K562 (cell line): ENCODE measurements around the gene ZSCAN12. TPM values are rescaled to one million over a fixed set of nuclear protein-coding genes. Genes with fewer than 3 reads are reported as not detected.

Experiments
- BRD9 ChIP-seq: fragments of 450-650 bp; IDR thresholded peaks from 2 replicates; pipeline ENCODE4 v1.6.1; 2018; ENCODE audit warnings: low read depth; ENCODE audit not compliant: partially characterized antibody
- CBFA2T3 ChIP-seq: fragments of 450-650 bp; IDR thresholded peaks from 2 replicates; pipeline ENCODE4 v1.6.1; 2017
- CBX1 ChIP-seq: sonication (generic); IDR thresholded peaks from 2 replicates; pipeline ENCODE4 v1.6.1; 2016; ENCODE audit warnings: antibody characterized with exemption, low read depth, mild to moderate bottlenecking
- CBX5 ChIP-seq: IDR thresholded peaks from 2 replicates; pipeline ENCODE4 v1.6.1; 2014; ENCODE audit warnings: low read depth, borderline replicate concordance
- CREM ChIP-seq: IDR thresholded peaks from 2 replicates; pipeline ENCODE4 v1.6.1; 2014; ENCODE audit warnings: antibody characterized with exemption, low read depth
- EHMT2 ChIP-seq: fragments of 450-650 bp; IDR thresholded peaks from 2 replicates; pipeline ENCODE4 v1.6.1; 2018; ENCODE audit warnings: antibody characterized with exemption
- ETV1 ChIP-seq: fragments of 450-650 bp; conservative IDR thresholded peaks from 2 replicates; pipeline ENCODE4 v1.6.1; 2016; ENCODE audit warnings: missing genetic modification characterization, control low read depth, low read depth, missing compliant biosample characterization
- GTF2A2 ChIP-seq: IDR thresholded peaks from 2 replicates; pipeline ENCODE4 v1.6.1; 2016; ENCODE audit warnings: mild to moderate bottlenecking, missing genetic modification characterization, missing compliant biosample characterization
- GTF2E2 ChIP-seq: fragments of 200-800 bp; sonication (Bioruptor generic); IDR thresholded peaks from 2 replicates; pipeline ENCODE4 v1.6.1; 2016; ENCODE audit warnings: missing genetic modification characterization, missing compliant biosample characterization
- KAT7 ChIP-seq: sonication (generic); formaldehyde crosslinking; IDR thresholded peaks from 2 replicates; pipeline ENCODE4 v1.8.0; 2022; ENCODE audit warnings: missing genetic modification reagents, mild to moderate bottlenecking, borderline replicate concordance
- PHF21A ChIP-seq: fragments of 450-650 bp; IDR thresholded peaks from 2 replicates; pipeline ENCODE4 v1.6.1; 2017; ENCODE audit warnings: low read depth, borderline replicate concordance
- RBM34 ChIP-seq: fragments of 200-400 bp; formaldehyde crosslinking; IDR thresholded peaks from 2 replicates; pipeline ENCODE4 v1.6.1; 2018; ENCODE audit warnings: low read length, borderline replicate concordance; ENCODE audit not compliant: insufficient read depth
- SIRT6 ChIP-seq: IDR thresholded peaks from one replicate; pipeline ENCODE4 v1.6.1; 2012; ENCODE audit warnings: low read depth, mild to moderate bottlenecking, control low read depth, inconsistent platforms, low read length, moderate library complexity
- ZFP36 ChIP-seq: fragments of 150-350 bp; IDR thresholded peaks from 2 replicates; pipeline ENCODE4 v1.6.1; 2018; ENCODE audit warnings: low read length, low read depth; ENCODE audit not compliant: partially characterized antibody
- ZNF175 ChIP-seq: fragments of 200-800 bp; sonication (Bioruptor generic); IDR thresholded peaks from 2 replicates; pipeline ENCODE4 v1.6.1; 2016; ENCODE audit warnings: low read depth, mild to moderate bottlenecking, missing genetic modification characterization, missing compliant biosample characterization
- polyA plus RNA-seq, 8 experiments: library from polyadenylated mRNA; depleted of rRNA in 4 of 8; stranded (reverse) in 5 of 8; unstranded in 3 of 8; fragments of >200 nt; fragmentation: Nextera tagmentation in 2 of 8; fragmentation: Illumina TruSeq in 1 of 8; extraction: Ambion mirVana in 2 of 8; extraction: Trizol in 1 of 8; gene quantifications; 2 replicates each; pipeline versions ENCODE4 v1.2.1 to v1.2.3, GENCODE V29; 2011 to 2014; ENCODE audit warnings: inconsistent platforms in 1 of 8, missing spikeins in 1 of 8
- total RNA-seq, 7 experiments: library from RNA; depleted of rRNA in 6 of 7; stranded (reverse); fragments of >200 nt in 6 of 7; fragmentation: Illumina TruSeq in 2 of 7; extraction: Trizol in 2 of 7; gene quantifications; 2 replicates each; pipeline versions ENCODE4 v1.2.1 to v1.2.3, GENCODE V29; 2011 to 2021; ENCODE audit warnings: low replicate concordance in 1 of 7
- TF ChIP-seq, protein P1 (sequence below): fragments of 250-450 bp; sonication (Bioruptor Pico); IDR thresholded peaks from 2 replicates; pipeline ENCODE4 v1.5.0; 2021
- TF ChIP-seq, protein P2 (sequence below): fragments of 250-450 bp; sonication (Bioruptor Pico); IDR thresholded peaks from 2 replicates; pipeline ENCODE4 v1.4.0; 2020
- TF ChIP-seq, protein P3 (sequence below), 2 experiments: IDR thresholded peaks in 1 of 2; conservative IDR thresholded peaks in 1 of 2; 2 replicates each; pipeline ENCODE4 v1.6.1; 2016; ENCODE audit warnings: low read depth in 2 of 2, mild to moderate bottlenecking in 1 of 2, missing compliant biosample characterization in 1 of 2, missing genetic modification characterization in 1 of 2, moderate library complexity in 1 of 2
- TF ChIP-seq, protein P4 (sequence below): sonication (generic); formaldehyde crosslinking; IDR thresholded peaks from 2 replicates; pipeline ENCODE4 v1.8.0; 2022; ENCODE audit warnings: mild to moderate bottlenecking, low read depth, missing genetic modification reagents
- TF ChIP-seq, protein P5 (sequence below): fragments of 250-450 bp; sonication (Bioruptor Pico); IDR thresholded peaks from 2 replicates; pipeline ENCODE4 v1.5.0; 2020; ENCODE audit warnings: mild to moderate bottlenecking, borderline replicate concordance

Gene ZSCAN12
- total and polyA plus RNA-seq, 9 of the 15 experiments (the other 6 are each of a cell fraction or from before 2014, with no cell fraction given), result 2.5 to 19.6 (median 12.5) TPM

DNA sequence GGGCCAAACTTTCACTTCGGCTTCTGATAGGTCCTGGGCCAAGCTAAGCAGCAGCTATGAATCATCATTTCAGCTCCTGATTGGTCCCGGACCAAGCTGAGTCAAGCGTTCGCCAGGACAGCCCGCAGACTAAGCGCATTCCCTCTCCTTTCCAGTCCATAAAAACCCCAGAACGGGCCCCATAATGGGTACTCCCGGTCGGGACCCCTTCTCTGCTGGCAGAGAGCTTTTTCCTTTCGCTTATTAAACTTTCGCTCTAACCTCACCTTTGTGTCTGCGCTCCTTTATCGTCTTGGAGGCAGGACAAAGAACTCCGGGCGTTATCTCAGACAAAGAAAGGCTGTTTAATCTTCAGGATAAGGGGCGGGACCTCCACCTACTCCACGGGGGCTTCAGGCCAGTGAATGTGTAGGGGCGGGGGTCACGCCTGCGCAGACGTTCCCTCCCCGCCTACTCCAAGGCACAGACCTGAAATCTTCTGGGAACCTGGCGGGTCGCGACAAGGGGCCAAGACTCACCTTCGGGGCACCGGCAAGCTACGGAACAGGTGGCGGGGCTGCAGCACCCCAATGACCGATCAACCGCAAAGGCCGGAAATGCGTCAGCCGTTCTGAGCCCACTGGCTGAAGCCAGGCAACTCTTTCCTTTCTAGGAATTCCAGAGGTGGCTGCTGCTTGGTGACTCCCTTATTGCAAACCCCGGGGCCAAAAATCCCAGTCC is 63.8 kb downstream of the ZSCAN12 start, which contains the start of gene ZSCAN31 (continued):
- TF ChIP-seq ZNF175 (CRISPR knock-in tag) (no peak; the same call in 1 of the 2 replicates), RBM34 (no peak), BRD9 (peak; percentile 52), ETV1 (tag) (peak; percentile 77), GTF2A2 (peak; percentile 70; the same call in 1 of the 2 replicates), ZFP36 (no peak), SIRT6 (peak; percentile 72), CBX5 (no peak), EHMT2 (no peak), PHF21A (peak; percentile 13; the same call in 1 of the 2 replicates), KAT7 (peak; percentile 100), CREM (peak; percentile 84), CBX1 (peak; percentile 57), CBFA2T3 (peak; percentile 48), GTF2E2 (tag) (peak; percentile 99)
- TF ChIP-seq, protein P1, sequence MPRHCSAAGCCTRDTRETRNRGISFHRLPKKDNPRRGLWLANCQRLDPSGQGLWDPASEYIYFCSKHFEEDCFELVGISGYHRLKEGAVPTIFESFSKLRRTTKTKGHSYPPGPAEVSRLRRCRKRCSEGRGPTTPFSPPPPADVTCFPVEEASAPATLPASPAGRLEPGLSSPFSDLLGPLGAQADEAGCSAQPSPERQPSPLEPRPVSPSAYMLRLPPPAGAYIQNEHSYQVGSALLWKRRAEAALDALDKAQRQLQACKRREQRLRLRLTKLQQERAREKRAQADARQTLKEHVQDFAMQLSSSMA, result peak; percentile 37; the same call in 1 of the 2 replicates
- TF ChIP-seq, protein P2, sequence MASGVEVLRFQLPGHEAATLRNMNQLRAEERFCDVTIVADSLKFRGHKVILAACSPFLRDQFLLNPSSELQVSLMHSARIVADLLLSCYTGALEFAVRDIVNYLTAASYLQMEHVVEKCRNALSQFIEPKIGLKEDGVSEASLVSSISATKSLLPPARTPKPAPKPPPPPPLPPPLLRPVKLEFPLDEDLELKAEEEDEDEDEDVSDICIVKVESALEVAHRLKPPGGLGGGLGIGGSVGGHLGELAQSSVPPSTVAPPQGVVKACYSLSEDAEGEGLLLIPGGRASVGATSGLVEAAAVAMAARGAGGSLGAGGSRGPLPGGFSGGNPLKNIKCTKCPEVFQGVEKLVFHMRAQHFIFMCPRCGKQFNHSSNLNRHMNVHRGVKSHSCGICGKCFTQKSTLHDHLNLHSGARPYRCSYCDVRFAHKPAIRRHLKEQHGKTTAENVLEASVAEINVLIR (CRISPR knock-in tag), result peak; percentile 50; the same call in 1 of the 2 replicates
- TF ChIP-seq, protein P3, sequence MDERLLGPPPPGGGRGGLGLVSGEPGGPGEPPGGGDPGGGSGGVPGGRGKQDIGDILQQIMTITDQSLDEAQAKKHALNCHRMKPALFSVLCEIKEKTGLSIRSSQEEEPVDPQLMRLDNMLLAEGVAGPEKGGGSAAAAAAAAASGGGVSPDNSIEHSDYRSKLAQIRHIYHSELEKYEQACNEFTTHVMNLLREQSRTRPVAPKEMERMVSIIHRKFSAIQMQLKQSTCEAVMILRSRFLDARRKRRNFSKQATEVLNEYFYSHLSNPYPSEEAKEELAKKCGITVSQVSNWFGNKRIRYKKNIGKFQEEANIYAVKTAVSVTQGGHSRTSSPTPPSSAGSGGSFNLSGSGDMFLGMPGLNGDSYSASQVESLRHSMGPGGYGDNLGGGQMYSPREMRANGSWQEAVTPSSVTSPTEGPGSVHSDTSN (CRISPR knock-in tag; IDR thresholded peaks at IDR 0.05; ENCODE audit: low read depth), result no peak
- TF ChIP-seq, protein P3 (tag; conservative IDR thresholded peaks at IDR 0.05; ENCODE audit: low read depth), result peak; percentile 56
- TF ChIP-seq, protein P4, sequence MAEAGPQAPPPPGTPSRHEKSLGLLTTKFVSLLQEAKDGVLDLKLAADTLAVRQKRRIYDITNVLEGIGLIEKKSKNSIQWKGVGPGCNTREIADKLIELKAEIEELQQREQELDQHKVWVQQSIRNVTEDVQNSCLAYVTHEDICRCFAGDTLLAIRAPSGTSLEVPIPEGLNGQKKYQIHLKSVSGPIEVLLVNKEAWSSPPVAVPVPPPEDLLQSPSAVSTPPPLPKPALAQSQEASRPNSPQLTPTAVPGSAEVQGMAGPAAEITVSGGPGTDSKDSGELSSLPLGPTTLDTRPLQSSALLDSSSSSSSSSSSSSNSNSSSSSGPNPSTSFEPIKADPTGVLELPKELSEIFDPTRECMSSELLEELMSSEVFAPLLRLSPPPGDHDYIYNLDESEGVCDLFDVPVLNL (CRISPR knock-in tag), result peak; percentile 55; the same call in 1 of the 2 replicates
- TF ChIP-seq, protein P5, sequence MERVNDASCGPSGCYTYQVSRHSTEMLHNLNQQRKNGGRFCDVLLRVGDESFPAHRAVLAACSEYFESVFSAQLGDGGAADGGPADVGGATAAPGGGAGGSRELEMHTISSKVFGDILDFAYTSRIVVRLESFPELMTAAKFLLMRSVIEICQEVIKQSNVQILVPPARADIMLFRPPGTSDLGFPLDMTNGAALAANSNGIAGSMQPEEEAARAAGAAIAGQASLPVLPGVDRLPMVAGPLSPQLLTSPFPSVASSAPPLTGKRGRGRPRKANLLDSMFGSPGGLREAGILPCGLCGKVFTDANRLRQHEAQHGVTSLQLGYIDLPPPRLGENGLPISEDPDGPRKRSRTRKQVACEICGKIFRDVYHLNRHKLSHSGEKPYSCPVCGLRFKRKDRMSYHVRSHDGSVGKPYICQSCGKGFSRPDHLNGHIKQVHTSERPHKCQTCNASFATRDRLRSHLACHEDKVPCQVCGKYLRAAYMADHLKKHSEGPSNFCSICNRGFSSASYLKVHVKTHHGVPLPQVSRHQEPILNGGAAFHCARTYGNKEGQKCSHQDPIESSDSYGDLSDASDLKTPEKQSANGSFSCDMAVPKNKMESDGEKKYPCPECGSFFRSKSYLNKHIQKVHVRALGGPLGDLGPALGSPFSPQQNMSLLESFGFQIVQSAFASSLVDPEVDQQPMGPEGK (CRISPR knock-in tag), result no peak
